Measurements from ENCODE around the gene WDPCP.
"Not testable (repeated sequence)": the region's sequence is repeated elsewhere in the genome, so short reads cannot be mapped to it uniquely, and the experiment has no call there.

The WDPCP gene

DNA sequence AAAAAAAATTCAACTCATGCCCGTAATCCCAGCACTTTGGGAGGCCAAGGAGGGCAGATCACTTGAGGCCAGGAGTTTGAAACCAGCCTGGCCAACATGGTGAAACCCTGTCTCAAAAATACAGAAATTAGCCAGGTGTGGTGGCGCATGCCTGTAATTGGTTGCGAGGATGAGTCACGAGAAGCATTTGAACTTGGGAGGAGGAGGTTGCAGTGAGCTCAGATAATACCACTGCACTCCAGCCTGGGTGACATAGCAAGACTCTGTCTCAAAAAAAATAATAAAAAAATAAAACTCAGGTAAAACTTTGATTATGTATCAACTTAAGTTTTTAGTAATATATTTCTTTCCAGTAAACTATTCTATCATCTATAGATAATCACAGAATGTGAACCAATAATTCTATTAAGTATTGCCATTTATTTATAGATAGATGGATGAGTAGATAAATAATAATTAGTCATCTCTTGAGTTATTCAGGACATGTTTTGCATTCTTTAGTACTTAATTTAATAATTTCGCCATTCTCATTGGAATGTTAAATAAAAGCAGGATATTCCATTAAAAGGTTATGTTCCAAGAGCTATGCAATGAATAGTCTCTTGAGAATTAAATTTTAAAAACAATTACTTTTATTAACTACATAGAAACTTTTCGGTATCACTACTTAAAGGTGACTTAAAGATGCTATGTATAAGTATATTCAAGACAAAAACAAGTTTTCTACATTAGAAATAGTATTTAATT is 48.7 kb downstream of the WDPCP start:
- no peak for DNase-seq (ENCODE audit: low read depth)

DNA sequence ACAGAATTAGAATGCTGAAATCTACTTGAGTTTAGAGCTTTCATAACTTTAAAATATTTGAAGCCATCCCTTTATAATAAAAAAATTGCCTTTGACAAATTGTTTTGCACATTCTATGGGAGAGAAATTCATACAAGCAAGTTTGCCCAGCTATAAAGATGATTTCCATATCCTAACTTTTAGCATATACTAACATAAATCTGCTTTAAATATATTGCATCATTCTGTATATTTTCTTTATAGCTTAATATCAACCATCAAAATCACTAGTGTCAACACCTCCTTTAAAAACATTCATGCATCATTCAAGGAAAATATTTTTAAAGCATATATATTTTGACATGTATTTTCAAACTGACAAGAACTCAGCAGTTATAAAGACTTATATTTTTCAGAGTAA is 49.9 kb downstream of the WDPCP start:
- no peak for DNase-seq (ENCODE audit: low read depth)

DNA sequence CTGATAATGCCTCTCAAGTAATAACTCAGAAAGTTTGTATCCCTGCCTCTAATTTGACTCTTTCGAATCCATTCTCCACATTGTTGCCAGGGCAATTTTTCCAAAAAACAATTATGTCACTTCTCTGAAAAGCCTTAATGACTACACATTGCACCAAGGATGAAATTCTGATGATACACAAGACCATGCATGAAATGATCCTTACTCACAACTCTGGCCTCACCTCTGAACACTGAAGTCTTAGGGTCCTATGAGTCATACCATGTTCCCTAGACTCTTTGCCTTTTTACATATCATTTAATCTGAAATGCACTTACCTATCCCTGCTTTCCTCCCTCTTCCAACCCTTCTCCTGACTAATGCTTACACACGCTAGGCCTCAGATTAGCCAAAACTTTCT is 51.0 kb downstream of the WDPCP start:
- no peak for DNase-seq (ENCODE audit: low read depth)

DNA sequence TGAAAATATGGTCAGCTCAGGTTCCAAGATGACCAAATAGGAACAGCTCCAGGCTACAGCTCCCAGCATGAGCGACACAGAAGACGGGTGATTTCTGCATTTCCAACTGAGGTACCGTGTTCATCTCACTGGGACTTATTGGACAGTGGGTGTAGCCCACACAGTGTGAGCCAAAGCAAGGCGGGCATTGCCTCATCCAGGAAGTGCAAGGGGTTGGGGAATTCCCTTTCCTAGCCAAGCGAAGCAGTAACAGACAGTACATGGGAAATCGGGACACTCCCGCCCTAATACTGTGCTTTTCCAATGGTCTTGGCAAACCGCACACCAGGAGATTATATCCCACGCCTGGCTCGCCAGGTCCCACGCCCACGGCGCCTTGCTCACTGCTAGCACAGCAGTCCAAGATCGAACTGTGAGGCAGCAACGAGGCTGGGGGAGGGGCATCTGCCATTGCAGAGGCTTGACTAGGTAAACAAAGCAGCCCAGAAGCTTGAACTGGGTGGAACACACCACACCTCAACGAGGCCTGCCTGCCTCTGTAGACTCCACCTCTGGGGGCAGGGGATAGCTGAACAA is 57.5 kb downstream of the WDPCP start:
- DNase-seq (ENCODE audit: low read depth), result no peak

DNA sequence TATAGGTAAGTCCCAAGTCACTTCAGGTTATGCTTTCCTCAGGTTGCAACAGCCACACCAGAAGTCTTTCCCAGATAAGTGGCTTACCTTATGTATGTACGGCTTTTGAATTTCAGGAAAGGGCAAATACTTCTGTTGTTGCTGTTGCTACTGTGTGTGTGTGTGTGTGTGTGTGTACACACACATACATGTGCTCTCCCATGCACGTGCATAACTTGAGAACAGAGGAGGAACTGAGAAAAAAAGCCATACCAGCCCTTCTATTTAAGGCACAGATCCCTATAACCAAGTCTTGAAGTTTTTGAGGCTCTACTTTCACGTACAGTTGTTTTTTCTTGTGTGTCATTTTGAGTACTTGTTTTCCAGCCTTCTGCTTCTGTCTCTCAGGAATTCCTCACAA is 62.4 kb downstream of the WDPCP start:
- DNase-seq (ENCODE audit: low read depth), result no peak

DNA sequence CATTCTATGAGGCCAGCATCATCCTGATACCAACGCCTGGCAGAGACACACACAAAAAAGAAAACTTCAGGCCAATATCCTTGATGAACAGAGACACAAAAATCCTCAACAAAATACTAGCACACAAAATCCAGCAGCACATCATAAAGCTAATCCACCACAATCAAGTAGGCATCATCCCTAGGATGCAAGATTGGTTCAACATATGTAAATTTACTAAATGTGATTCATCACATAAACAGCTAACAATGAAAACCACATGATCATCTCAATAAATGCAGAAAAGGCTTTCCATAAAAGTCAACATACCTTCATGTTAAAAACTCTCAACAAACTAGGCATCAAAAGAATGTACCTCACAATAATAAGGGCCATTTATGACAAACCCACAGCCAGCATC is 65.3 kb downstream of the WDPCP start:
- DNase-seq (ENCODE audit: low read depth), result no peak

DNA sequence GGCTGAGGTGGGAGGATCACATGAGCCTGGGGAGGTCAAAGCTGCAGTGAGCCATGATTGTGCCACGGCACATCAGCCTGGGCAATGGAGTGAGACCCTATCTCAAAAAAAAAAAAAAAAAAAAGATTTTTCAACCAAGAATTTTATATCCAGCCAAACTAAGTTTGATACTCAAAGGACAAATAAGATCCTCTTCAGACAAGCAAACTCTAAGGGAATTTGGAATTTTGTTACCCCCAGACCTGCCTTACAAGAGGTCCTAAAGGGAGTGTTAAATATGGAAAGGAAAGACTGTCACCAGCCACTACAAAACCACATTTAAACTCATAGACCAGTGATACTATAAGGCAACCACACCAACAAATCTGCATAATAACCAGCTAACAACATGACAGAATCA is 67.5 kb downstream of the WDPCP start:
- DNase-seq (ENCODE audit: low read depth), result no peak

DNA sequence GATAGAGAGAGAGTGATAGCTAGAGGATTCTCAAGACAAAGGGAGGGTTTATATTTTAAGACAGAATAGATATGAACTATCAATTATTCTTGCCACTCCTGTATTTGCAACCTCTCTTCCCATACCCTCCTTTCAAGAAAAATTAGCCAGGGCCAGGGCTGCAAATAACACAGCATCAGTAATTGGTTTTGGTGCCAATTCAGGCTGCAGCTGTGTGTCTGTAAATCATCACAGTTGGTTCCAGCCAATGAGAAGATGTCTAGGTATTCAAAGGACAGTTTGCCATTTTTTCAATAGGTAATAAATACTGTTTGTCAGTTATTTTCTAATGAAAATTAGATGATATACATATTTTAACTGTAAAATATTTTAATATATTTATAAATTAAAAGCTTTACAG is 73.5 kb downstream of the WDPCP start:
- DNase-seq (ENCODE audit: low read depth), result no peak

DNA sequence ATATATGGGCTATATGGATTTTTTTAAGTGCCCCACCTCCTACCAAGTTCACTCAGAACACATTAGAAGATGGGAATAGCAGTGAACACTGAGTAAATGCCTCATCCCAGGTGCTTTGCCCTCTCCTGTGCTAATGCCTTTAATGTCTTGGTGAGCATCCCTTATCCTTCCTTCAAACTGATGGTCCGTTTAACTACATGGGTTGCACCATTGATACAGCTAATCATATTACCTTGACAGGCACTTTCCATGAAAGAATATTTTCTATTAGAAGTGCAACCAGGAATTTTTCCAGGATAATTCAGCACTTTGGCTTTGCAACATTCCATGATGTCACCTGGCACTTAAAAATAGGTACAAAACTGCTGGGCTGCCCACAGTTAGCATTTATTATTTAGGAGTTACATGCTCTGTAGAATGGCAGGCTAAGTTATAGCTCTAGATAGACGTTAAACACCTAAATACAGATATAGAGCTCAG is 74.0 kb downstream of the WDPCP start:
- DNase-seq (ENCODE audit: low read depth), result no peak

DNA sequence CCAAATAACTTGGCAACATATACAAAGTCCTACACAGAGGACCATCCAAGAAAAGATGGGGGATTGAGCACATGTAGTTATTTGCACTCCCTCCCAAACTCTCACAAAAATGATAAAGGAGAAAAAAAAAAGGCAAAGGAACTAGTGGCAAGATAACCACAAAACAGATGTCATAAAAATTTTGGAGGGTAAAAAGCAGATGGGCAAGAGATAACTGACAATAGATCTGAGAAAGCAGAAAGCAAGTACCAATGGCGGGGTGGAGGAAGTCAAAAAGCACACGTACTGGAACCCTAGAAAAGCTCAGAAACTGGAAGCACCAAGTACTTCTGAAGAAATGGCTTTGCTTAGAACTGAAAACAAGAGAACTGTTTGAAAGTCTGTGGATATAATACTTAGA is 82.0 kb downstream of the WDPCP start:
- no peak for DNase-seq (ENCODE audit: low read depth)

DNA sequence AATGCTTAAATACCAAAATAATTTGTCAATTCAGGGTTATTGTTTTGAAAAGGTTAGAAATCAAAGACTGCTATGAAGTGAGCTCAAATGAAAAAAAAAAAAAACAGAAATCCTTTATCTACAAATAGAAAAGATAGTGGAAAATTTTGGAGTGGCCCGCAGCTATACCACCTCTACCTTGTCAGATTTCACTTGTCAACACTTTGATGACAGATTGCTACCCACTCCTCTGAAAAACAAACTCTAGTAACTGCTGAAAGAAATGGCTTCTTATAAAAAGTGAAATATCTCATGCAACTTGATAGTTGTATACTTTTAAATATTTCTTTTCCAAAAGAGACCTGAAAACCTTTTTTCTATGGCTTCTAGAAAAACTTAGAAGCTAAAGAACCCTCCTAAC is 84.5 kb downstream of the WDPCP start:
- no peak for DNase-seq (ENCODE audit: low read depth)

DNA sequence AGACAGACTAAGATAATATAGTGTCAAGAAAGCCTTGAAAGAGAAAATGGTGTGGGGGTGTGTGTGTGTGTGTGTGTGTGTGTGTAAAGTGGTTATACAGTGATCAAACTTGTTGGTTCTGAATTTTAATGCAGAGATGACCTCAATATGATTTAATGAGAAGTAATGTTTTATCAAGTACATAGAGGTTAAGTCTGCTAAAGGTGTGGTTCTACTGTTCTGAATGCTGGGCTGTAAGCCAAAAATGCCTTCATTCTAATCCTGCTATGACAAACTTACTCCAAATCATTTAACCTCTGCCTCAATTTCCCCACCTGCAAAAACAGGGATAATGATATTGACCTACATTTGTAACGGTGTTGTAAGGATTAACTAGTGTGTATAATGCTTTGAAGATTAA is 87.9 kb downstream of the WDPCP start:
- no peak for DNase-seq (ENCODE audit: low read depth)

DNA sequence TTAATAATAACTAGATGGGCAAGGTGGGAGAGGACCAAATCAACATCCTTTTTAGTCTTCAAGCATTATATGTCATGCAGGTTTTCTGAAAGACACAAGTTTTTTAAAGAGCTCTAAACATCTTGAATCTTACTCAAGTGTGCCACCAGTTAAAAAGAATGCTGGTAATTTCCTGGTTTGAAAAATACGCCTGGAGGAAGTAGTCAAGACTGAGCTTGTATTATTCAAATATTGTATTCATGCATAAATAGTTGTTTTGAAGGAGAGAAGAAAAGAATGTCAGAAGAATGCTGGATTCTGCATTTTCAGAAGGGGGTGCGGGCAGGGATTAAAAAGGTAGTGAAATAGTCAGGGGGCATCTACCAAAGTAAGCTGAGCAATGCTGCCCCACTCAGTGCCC is 90.7 kb downstream of the WDPCP start:
- no peak for DNase-seq (ENCODE audit: low read depth)

DNA sequence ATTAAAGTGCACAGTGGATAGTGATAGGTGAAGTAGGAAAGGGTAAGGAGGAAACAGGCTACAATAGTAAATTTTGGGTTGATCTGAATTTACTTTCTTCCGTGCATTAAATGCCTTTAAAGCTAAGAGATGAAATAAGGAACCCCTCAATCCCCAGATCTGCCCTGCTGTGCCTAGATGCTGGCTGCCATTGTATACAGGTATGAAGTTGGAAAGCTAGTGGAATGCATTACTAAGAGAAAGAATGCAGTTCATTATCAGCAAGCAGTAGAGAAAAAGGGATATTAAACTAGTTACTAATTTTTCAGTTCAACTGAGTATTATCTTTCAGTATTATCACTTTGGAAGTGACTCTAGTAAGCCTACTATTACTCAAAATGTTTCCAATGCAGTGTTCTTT is 93.3 kb downstream of the WDPCP start:
- DNase-seq (ENCODE audit: low read depth), result no peak

DNA sequence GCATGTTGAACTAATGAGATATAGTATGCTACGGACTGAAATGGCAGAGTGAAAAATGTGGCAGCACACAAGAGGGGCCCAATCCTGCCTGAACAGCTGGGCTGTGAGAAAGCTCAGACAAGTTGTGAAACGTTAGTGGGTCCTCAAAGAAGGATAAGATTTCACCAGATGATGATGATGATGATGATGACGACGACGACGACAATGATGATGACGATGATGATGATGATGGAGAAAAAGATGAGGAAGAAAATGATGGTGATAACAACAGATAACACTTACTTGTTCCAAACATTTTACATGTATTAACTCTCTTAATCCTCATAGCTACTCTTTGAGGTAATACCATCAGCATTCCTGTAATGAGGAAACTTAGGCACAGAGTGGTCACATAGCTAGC is 94.2 kb downstream of the WDPCP start:
- DNase-seq (ENCODE audit: low read depth), result no peak

DNA sequence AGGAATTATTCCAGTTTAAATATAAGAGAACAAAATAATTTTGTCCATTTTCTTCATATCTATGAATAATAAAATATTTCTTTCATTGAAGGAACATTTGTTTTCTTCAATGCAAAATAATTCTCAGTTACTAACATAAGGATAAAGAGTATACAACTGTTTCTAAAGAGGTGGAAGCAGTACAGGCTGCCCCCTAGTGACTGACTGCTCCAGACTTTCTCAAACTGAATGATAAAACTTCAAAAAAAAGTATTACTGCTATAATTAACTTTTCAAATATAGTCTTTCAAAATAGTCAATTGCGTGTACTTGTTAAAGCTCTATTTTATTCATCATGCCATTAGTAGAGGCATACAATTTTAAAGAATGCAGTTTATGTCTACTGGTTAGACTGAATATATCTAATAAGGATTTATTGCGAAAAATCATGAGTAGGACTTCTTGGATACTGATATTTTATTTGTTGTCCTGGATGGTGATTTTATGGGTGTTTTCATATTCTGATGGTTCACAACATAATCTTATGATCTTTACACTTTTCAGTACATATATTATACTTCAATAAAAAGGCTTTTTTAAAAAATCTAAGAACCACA is 100.1 kb downstream of the WDPCP start:
- peak; percentile 37 for DNase-seq (ENCODE audit: low read depth)

DNA sequence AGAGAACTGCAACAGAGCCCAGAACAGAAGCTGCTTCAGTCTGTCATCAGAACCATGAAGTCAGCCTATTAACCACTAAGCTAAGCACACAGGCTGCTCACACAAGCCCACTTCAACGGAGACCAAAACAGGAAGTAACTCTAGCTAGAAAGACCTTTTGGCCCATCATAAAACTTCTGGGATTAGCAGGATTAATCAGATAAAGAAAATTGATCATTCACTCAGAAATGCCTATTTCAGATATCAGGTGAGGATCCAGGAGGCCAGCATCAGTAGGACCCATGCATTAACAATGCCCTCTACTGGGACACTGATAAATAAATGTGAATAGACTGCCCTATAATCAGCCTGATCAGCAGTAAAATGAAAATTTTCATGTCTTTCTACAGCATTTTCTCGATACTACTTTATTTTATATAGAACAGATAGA is 101.4 kb downstream of the WDPCP start:
- DNase-seq (ENCODE audit: low read depth), result no peak

DNA sequence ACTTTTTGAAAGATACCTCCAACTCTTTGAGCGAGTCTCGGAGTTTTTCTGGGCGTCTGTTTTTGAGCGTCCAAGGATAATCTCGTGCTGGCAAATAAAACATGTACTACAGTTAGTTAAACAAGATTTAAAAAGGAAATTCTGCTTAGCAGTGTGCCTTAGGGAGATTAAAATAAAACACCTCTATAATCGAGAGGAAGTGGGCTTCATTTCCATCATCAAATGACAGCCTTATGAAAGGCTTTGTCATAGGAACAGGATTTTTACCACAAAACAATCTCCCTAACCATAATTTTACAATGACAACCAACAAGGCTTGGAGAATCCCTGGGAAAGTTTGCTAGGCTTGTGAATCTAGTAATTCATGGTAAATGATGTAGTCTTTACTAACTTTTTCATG is 103.4 kb downstream of the WDPCP start:
- DNase-seq (ENCODE audit: low read depth), result no peak

DNA sequence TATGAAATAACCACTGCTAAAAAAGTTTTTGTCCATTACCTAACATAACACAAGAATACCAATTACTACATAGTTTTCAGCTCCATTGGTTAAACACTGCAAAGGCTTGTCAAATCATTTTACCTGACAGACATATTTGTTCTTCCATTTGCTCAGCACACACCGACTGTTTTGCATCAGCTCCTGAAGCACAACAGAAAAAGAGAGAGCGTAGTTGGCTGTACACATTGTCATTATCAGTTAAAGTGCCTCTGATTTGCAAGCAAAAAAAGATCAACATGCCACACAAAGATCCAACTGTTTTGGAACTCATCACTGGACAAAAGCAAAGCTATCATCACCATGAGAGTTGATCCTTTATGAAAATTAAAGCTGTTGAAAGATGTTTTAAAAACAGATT is 103.8 kb downstream of the WDPCP start:
- DNase-seq (ENCODE audit: low read depth), result no peak

DNA sequence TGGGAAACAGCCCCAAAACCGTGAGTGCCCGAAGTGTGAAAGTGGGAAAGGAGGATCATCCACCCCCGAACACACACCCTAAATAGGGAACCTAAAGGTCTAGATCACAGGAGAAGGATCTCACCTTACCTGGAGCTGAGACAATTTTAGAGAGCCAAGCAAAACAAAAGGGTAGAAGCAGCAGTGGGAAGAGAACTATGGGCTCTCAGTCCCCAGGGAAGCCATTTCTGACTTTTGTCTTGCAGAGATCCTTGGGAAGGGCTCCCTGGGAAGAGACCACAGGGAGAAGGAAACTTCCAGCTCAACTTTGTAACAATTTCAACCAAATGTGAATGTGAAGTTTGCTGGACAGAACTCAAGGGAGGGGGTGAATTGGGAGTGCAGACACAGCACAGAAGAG is 110.6 kb downstream of the WDPCP start:
- no peak for DNase-seq (ENCODE audit: low read depth)

DNA sequence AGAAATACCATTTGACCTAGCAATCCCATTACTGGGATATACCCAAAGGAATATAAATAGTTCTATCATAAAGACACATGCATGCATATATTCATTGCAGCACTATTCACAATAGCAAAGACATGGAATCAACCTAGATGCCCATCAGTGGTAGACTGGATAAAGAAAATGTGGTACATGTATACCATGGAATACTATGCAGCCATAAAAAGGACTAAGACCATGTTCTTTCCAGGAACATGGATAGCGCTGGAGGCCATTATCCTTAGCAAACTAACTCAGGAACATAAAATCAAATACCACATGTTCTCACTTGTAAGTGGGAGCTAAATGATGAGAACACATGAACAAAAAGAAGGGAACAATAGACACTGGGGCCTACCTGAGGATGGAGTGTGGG is 119.0 kb downstream of the WDPCP start:
- DNase-seq (ENCODE audit: low read depth), result not testable (repeated sequence)

DNA sequence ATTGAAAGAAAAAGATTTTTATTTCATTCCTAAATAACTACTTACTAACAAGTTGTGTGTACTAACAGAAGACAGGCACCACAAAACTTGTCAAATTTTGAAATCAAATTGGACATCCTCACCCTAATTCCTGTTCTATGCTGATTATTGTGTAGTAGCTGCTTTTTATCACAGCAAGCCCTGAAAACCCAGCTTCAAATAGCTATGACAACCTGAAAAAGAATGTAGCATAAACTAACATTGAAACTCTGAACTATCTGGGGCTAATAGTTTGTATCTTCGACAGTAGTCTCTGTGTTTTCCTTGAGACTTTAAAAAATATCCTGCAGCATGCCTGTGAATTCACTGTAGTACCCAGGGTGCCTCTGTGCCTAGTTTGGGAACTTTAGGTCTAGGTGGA is 122.6 kb downstream of the WDPCP start:
- no peak for DNase-seq (ENCODE audit: low read depth)

DNA sequence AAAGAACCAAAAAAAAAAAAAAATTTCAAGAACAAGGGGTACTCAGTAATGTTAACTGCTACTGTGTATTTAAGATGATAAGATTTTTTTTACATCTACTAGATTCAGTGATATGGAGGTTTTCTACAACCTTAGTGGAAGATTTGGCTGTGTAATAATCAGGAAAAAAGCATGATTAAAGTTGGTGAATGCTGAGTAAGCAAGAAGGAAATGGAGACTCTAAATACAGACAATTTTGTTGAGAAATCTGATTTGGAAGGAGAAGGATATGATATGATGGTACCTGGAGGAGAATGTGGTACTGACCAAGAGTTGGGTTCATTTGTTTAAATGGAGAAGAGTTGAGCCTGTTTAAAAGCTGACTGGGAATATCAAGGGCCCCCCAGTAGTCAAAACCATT is 125.1 kb downstream of the WDPCP start:
- DNase-seq (ENCODE audit: low read depth), result no peak

DNA sequence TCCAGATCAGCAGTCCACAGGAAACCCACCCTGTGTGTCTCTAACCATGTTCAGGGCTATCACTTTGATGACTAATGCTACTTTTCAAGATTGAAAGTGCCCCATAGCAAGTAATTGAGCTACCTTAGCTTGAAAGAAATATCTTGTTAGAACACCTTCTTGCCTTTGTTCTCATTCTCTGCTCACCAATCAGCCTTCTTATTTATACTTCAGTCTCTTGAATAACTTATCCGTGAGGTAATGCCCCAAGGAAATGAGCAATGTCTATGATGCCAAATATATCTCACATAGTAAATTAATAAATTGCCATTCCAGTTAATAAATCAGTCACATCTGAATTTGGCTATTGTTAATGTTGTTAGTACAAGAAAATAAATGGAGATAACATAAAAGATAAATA is 141.6 kb downstream of the WDPCP start:
- no peak for DNase-seq (ENCODE audit: low read depth)

Measured in fibroblast of gingiva (primary cell).